SK-N-SH treated with all-trans-retinoic acid at 6 μM for 48 hours (cell line): ENCODE results near the gene TRIM54.

Experiments
- ATAC-seq: fragments of 200-7000 bp; cut with Tn5 transposase; 3 replicates; pipeline ENCODE4 v1.9.1; 2020; ENCODE audit warnings: mild to moderate bottlenecking, moderate library complexity
- ARNTL ChIP-seq: fragments of 450-650 bp; formaldehyde crosslinking; IDR thresholded peaks from 2 replicates; pipeline ENCODE4 v1.5.0; 2020; ENCODE audit warnings: low read depth, mild to moderate bottlenecking, moderate library complexity, borderline replicate concordance
- BACH2 ChIP-seq: fragments of 250-450 bp; sonication (Bioruptor Pico); IDR thresholded peaks from 2 replicates; pipeline ENCODE4 v1.9.0; 2021; ENCODE audit warnings: mild to moderate bottlenecking, borderline replicate concordance
- CSDC2 ChIP-seq: fragments of 250-450 bp; sonication (Bioruptor Pico); IDR thresholded peaks from 2 replicates; pipeline ENCODE4 v1.5.0; 2020; ENCODE audit warnings: mild to moderate bottlenecking, moderate library complexity
- ESRRG ChIP-seq: fragments of 250-450 bp; sonication (Bioruptor Pico); IDR thresholded peaks from 2 replicates; pipeline ENCODE4 v1.6.1; 2021; ENCODE audit warnings: mild to moderate bottlenecking
- GLIS3 ChIP-seq: fragments of 250-450 bp; sonication (Bioruptor Pico); IDR thresholded peaks from 2 replicates; pipeline ENCODE4 v1.5.0; 2020; ENCODE audit warnings: mild to moderate bottlenecking, moderate library complexity
- ISL1 ChIP-seq: fragments of 250-450 bp; sonication (Bioruptor Pico); IDR thresholded peaks from 2 replicates; pipeline ENCODE4 v2.1.2; 2022; ENCODE audit warnings: mild to moderate bottlenecking, moderate library complexity
- OSR1 ChIP-seq: fragments of 250-450 bp; sonication (Bioruptor Pico); IDR thresholded peaks from 2 replicates; pipeline ENCODE4 v1.8.0; 2022; ENCODE audit warnings: moderate library complexity, mild to moderate bottlenecking, inconsistent platforms
- PPARA ChIP-seq: fragments of 250-450 bp; sonication (Bioruptor Pico); IDR thresholded peaks from 2 replicates; pipeline ENCODE4 v1.5.0; 2020; ENCODE audit warnings: mild to moderate bottlenecking, borderline replicate concordance
- RARB ChIP-seq: fragments of 250-450 bp; sonication (Bioruptor Pico); IDR thresholded peaks from 2 replicates; pipeline ENCODE4 v1.8.0; 2021; ENCODE audit warnings: mild to moderate bottlenecking, moderate library complexity
- SNAI2 ChIP-seq: fragments of 250-450 bp; sonication (Bioruptor Pico); IDR thresholded peaks from 2 replicates; pipeline ENCODE4 v1.5.0; 2020; ENCODE audit warnings: mild to moderate bottlenecking, moderate library complexity
- TCF4 ChIP-seq: fragments of 250-450 bp; sonication (Bioruptor Pico); IDR thresholded peaks from 2 replicates; pipeline ENCODE4 v1.8.0; 2021; ENCODE audit warnings: mild to moderate bottlenecking, moderate library complexity, borderline replicate concordance
- TSHZ2 ChIP-seq: fragments of 250-450 bp; sonication (Bioruptor Pico); IDR thresholded peaks from 2 replicates; pipeline ENCODE4 v1.5.0; 2020; ENCODE audit warnings: mild to moderate bottlenecking, moderate library complexity
- ZC3H10 ChIP-seq: fragments of 250-450 bp; sonication (Bioruptor Pico); IDR thresholded peaks from 2 replicates; pipeline ENCODE4 v1.5.1; 2021; ENCODE audit warnings: mild to moderate bottlenecking, moderate library complexity
- ZFP3 ChIP-seq: fragments of 250-450 bp; sonication (Bioruptor Pico); IDR thresholded peaks from 2 replicates; pipeline ENCODE4 v1.5.0; 2020; ENCODE audit warnings: mild to moderate bottlenecking, moderate library complexity
- ZFP30 ChIP-seq: fragments of 450-650 bp; formaldehyde crosslinking; IDR thresholded peaks from 2 replicates; pipeline ENCODE4 v1.5.0; 2022; ENCODE audit warnings: mild to moderate bottlenecking, moderate library complexity
- ZNF565 ChIP-seq: fragments of 450-650 bp; formaldehyde crosslinking; conservative IDR thresholded peaks from 2 replicates; pipeline ENCODE4 v1.5.0; 2020; ENCODE audit warnings: low read depth, mild to moderate bottlenecking, moderate library complexity
- ZNF70 ChIP-seq: fragments of 450-650 bp; formaldehyde crosslinking; IDR thresholded peaks from 2 replicates; pipeline ENCODE4 v1.5.0; 2020; ENCODE audit warnings: mild to moderate bottlenecking, moderate library complexity
- ZNF8 ChIP-seq: fragments of 450-650 bp; formaldehyde crosslinking; IDR thresholded peaks from 2 replicates; pipeline ENCODE4 v1.5.0; 2020; ENCODE audit warnings: mild to moderate bottlenecking, moderate library complexity
- TF ChIP-seq, protein P1 (sequence below): fragments of 250-450 bp; sonication (Bioruptor Pico); IDR thresholded peaks from 2 replicates; pipeline ENCODE4 v1.5.1; 2021; ENCODE audit warnings: mild to moderate bottlenecking, moderate library complexity
- TF ChIP-seq, protein P2 (sequence below): fragments of 250-450 bp; sonication (Bioruptor Pico); IDR thresholded peaks from 2 replicates; pipeline ENCODE4 v1.8.0; 2020; ENCODE audit warnings: mild to moderate bottlenecking, moderate library complexity, borderline replicate concordance
- TF ChIP-seq, protein P3 (sequence below): fragments of 250-450 bp; sonication (Bioruptor Pico); IDR thresholded peaks from 2 replicates; pipeline ENCODE4 v1.5.1; 2020; ENCODE audit warnings: low read depth, mild to moderate bottlenecking, moderate library complexity

Gene TRIM54

GRCh38 chr2:27323596-27324285, 41.5 kb downstream of the TRIM54 start:
- ATAC-seq, result peak; percentile 1
- TF ChIP-seq ZNF8 (CRISPR knock-in tag), result no peak
- TF ChIP-seq GLIS3, result no peak
- TF ChIP-seq ZNF70 (CRISPR knock-in tag), result 0 out of 2 replicates have a peak, but pooled peaks have one; percentile 2
- 0 out of 2 replicates have a peak, but pooled peaks have one; percentile 15 for TF ChIP-seq SNAI2 (CRISPR knock-in tag)

- TF ChIP-seq ZNF565 (no peak), RARB (CRISPR knock-in tag) (no peak), ARNTL (CRISPR knock-in tag) (no peak), BACH2 (CRISPR knock-in tag) (no peak), PPARA (CRISPR knock-in tag) (no peak), GLIS3 (no peak), SNAI2 (CRISPR knock-in tag) (no peak), TCF4 (CRISPR knock-in tag) (no peak), TSHZ2 (CRISPR knock-in tag) (no peak), ZNF70 (CRISPR knock-in tag) (no peak), ZNF8 (CRISPR knock-in tag) (no peak), ZFP30 (CRISPR knock-in tag) (no peak), ZC3H10 (CRISPR knock-in tag) (no peak), ZFP3 (no peak), OSR1 (CRISPR knock-in tag) (no peak)
- TF ChIP-seq, protein P1, sequence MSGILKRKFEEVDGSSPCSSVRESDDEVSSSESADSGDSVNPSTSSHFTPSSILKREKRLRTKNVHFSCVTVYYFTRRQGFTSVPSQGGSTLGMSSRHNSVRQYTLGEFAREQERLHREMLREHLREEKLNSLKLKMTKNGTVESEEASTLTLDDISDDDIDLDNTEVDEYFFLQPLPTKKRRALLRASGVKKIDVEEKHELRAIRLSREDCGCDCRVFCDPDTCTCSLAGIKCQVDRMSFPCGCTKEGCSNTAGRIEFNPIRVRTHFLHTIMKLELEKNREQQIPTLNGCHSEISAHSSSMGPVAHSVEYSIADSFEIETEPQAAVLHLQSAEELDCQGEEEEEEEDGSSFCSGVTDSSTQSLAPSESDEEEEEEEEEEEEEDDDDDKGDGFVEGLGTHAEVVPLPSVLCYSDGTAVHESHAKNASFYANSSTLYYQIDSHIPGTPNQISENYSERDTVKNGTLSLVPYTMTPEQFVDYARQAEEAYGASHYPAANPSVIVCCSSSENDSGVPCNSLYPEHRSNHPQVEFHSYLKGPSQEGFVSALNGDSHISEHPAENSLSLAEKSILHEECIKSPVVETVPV, result no peak
- TF ChIP-seq, protein P2, sequence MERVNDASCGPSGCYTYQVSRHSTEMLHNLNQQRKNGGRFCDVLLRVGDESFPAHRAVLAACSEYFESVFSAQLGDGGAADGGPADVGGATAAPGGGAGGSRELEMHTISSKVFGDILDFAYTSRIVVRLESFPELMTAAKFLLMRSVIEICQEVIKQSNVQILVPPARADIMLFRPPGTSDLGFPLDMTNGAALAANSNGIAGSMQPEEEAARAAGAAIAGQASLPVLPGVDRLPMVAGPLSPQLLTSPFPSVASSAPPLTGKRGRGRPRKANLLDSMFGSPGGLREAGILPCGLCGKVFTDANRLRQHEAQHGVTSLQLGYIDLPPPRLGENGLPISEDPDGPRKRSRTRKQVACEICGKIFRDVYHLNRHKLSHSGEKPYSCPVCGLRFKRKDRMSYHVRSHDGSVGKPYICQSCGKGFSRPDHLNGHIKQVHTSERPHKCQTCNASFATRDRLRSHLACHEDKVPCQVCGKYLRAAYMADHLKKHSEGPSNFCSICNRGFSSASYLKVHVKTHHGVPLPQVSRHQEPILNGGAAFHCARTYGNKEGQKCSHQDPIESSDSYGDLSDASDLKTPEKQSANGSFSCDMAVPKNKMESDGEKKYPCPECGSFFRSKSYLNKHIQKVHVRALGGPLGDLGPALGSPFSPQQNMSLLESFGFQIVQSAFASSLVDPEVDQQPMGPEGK, result no peak
- TF ChIP-seq, all 23 proteins: peak for 0
- no peak for ATAC-seq
Observed at GRCh38 chr2:27324720-27325119, 42.5 kb downstream of the TRIM54 start.

DNA sequence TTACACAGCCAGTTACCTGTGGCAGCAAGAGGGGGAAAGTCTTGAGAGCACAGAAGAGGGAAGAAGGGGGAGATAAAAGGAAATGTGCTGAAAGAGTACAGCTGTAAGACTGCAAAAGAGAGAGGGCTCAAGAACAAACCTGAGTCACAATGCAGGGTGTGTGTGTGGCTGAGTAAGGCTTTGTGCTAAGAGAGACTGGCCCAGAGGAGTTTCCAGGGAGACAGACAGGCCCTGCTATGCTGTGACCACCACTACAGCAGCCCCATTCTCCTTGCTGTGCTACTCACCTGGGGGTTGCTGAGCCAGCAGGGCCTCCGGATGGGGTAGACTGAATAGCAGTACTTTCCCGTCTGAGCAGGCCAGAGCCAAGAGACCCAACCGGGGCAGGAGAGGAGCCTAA, 53.1 kb downstream of the TRIM54 start:
- no peak for TF ChIP-seq CSDC2 (CRISPR knock-in tag)
- TF ChIP-seq, protein P3, sequence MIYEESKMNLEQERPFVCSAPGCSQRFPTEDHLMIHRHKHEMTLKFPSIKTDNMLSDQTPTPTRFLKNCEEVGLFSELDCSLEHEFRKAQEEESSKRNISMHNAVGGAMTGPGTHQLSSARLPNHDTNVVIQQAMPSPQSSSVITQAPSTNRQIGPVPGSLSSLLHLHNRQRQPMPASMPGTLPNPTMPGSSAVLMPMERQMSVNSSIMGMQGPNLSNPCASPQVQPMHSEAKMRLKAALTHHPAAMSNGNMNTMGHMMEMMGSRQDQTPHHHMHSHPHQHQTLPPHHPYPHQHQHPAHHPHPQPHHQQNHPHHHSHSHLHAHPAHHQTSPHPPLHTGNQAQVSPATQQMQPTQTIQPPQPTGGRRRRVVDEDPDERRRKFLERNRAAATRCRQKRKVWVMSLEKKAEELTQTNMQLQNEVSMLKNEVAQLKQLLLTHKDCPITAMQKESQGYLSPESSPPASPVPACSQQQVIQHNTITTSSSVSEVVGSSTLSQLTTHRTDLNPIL (CRISPR knock-in tag), result no peak
- no peak for TF ChIP-seq SNAI2 (CRISPR knock-in tag)
- no peak for TF ChIP-seq OSR1 (CRISPR knock-in tag)
- no peak for TF ChIP-seq PPARA (CRISPR knock-in tag)
- TF ChIP-seq ARNTL (CRISPR knock-in tag), result no peak
- no peak for TF ChIP-seq ISL1 (CRISPR knock-in tag)
- no peak for TF ChIP-seq ZNF70 (CRISPR knock-in tag)
- no peak for TF ChIP-seq ZFP30 (CRISPR knock-in tag)
- TF ChIP-seq ZNF565, result no peak
- no peak for TF ChIP-seq ZFP3
- TF ChIP-seq ZNF8 (CRISPR knock-in tag), result no peak
- no peak for TF ChIP-seq BACH2 (CRISPR knock-in tag)
- no peak for ATAC-seq

- no peak for ATAC-seq
- TF ChIP-seq ZNF70 (CRISPR knock-in tag), result no peak
- TF ChIP-seq, protein P3 (CRISPR knock-in tag), result no peak
- no peak for TF ChIP-seq ISL1 (CRISPR knock-in tag)
- TF ChIP-seq BACH2 (CRISPR knock-in tag), result no peak
- TF ChIP-seq PPARA (CRISPR knock-in tag), result no peak
- TF ChIP-seq ZNF565, result no peak
- no peak for TF ChIP-seq ZC3H10 (CRISPR knock-in tag)
- TF ChIP-seq ESRRG (CRISPR knock-in tag), result no peak
- TF ChIP-seq, protein P1, result no peak
- TF ChIP-seq TSHZ2 (CRISPR knock-in tag), result no peak
Observed at GRCh38 chr2:27336173-27336572, 53.9 kb downstream of the TRIM54 start.
